Stimulated activated CD8-positive, alpha-beta memory T cell treated with anti-CD3 and anti-CD28 coated beads, Interleukin-12 subunit alpha, Interleukin-12 subunit beta, amount 100 ng/mL, for 1 hour (primary cell): ENCODE results near the gene EXOC6.

Experiments
- DNase-seq: peaks from one replicate; pipeline ENCODE4 v3.0.0-alpha.2; 2020; ENCODE audit warnings: low read depth

EXOC6 gene

GRCh38 chr10:92834331-92834730 lies 14.0 kb upstream of the EXOC6 start:
- DNase-seq: no peak

- DNase-seq: no peak
Measured at GRCh38 chr10:92834986-92835385, 13.3 kb upstream of the EXOC6 start.

GRCh38 chr10:92837456-92837855 lies 10.9 kb upstream of the EXOC6 start:
- DNase-seq: no peak

GRCh38 chr10:92839191-92840085 lies 8.9 kb upstream of the EXOC6 start:
- DNase-seq: no peak

GRCh38 chr10:92844746-92845145 lies 3.6 kb upstream of the EXOC6 start:
- no peak for DNase-seq

GRCh38 chr10:92845921-92846320 lies 2.4 kb upstream of the EXOC6 start:
- no peak for DNase-seq

GRCh38 chr10:92846344-92846743 lies 2.0 kb upstream of the EXOC6 start:
- no peak for DNase-seq

- DNase-seq: no peak
Measured at GRCh38 chr10:92846854-92847201, 1.5 kb upstream of the EXOC6 start.

GRCh38 chr10:92847202-92847864 lies 987 bp upstream of the EXOC6 start:
- DNase-seq: no peak

- no peak for DNase-seq
Measured at GRCh38 chr10:92848037-92848440, 281 bp upstream of the EXOC6 start.

GRCh38 chr10:92849234-92849525 lies 860 bp downstream of the EXOC6 start:
- DNase-seq: no peak

- no peak for DNase-seq
Measured at GRCh38 chr10:92849576-92850090, 1.3 kb downstream of the EXOC6 start.

- DNase-seq: no peak
Measured at GRCh38 chr10:92850185-92850584, 1.9 kb downstream of the EXOC6 start.

GRCh38 chr10:92851003-92851402 lies 2.7 kb downstream of the EXOC6 start:
- no peak for DNase-seq

- DNase-seq: no peak
Measured at GRCh38 chr10:92855560-92855959, 7.2 kb downstream of the EXOC6 start.

- no peak for DNase-seq
Measured at GRCh38 chr10:92857904-92858514, 9.7 kb downstream of the EXOC6 start.

- no peak for DNase-seq
Measured at GRCh38 chr10:92867235-92867634, 18.9 kb downstream of the EXOC6 start.

GRCh38 chr10:92868036-92868435 lies 19.7 kb downstream of the EXOC6 start:
- no peak for DNase-seq

- DNase-seq: no peak
Measured at GRCh38 chr10:92868557-92868956, 20.2 kb downstream of the EXOC6 start.

- DNase-seq: no peak
Measured at GRCh38 chr10:92873029-92873428, 24.7 kb downstream of the EXOC6 start.

GRCh38 chr10:92876509-92877036 lies 28.3 kb downstream of the EXOC6 start:
- DNase-seq: no peak

GRCh38 chr10:92880233-92880861 lies 32.0 kb downstream of the EXOC6 start:
- DNase-seq: no peak
